Mesenchymal stem cell (in vitro differentiated cells and primary cell): ENCODE measurements around the gene IRAG1.

Experiments
- DNase-seq: peaks from one replicate; pipeline ENCODE4 v3.0.0-alpha.2; 2013
- H2AFZ ChIP-seq: one replicate; pipeline ENCODE4 v1.6.1; 2013; ENCODE audit warnings: low read depth, mild to moderate bottlenecking, control low read depth, inconsistent platforms, low read length, moderate library complexity
- H2AK5ac ChIP-seq: 2 replicates; pipeline ENCODE4 v1.6.1; 2013; ENCODE audit warnings: low read length, moderate library complexity, mild to moderate bottlenecking, inconsistent platforms; ENCODE audit not compliant: severe bottlenecking
- H2BK120ac ChIP-seq: one replicate; pipeline ENCODE4 v1.6.1; 2013; ENCODE audit warnings: low read depth, mild to moderate bottlenecking, inconsistent platforms, low read length, moderate library complexity
- H2BK12ac ChIP-seq, 2 experiments: one replicate each; pipeline ENCODE4 v1.6.1; 2013; ENCODE audit warnings: inconsistent platforms in 2 of 2, low read length in 2 of 2, mild to moderate bottlenecking in 2 of 2, moderate library complexity in 2 of 2, control low read depth in 1 of 2
- H2BK15ac ChIP-seq: one replicate; pipeline ENCODE4 v1.6.1; 2013; ENCODE audit warnings: mild to moderate bottlenecking, low read depth, inconsistent platforms; ENCODE audit not compliant: poor library complexity, severe bottlenecking
- H2BK5ac ChIP-seq: 2 replicates; pipeline ENCODE4 v1.6.1; 2013; ENCODE audit warnings: low read depth, mild to moderate bottlenecking, low read length, control low read depth, inconsistent platforms; ENCODE audit not compliant: poor library complexity, severe bottlenecking
- H3K14ac ChIP-seq, 2 experiments: one replicate each; pipeline ENCODE4 v1.6.1; 2013; ENCODE audit warnings: inconsistent platforms in 2 of 2, low read length in 2 of 2, control low read depth in 1 of 2, mild to moderate bottlenecking in 1 of 2, moderate library complexity in 1 of 2
- H3K18ac ChIP-seq, 2 experiments: one replicate each; pipeline ENCODE4 v1.6.1; 2013; ENCODE audit warnings: inconsistent platforms in 2 of 2, low read length in 2 of 2, control low read depth in 1 of 2, low read depth in 1 of 2, mild to moderate bottlenecking in 1 of 2
- H3K23ac ChIP-seq, 2 experiments: one replicate each; pipeline ENCODE4 v1.6.1; 2013; ENCODE audit warnings: inconsistent platforms in 2 of 2, low read length in 2 of 2, mild to moderate bottlenecking in 2 of 2, moderate library complexity in 2 of 2, control low read depth in 1 of 2
- H3K27ac ChIP-seq: 2 replicates; pipeline ENCODE4 v1.5.1; 2013; ENCODE audit warnings: mild to moderate bottlenecking, moderate library complexity, low read length, control low read depth, inconsistent platforms; ENCODE audit not compliant: poor library complexity, severe bottlenecking
- H3K27me3 ChIP-seq, 2 experiments: 2 replicates each; pipeline versions ENCODE4 v1.6.1 to v1.7.0; 2013; ENCODE audit warnings: low read length in 2 of 2, mild to moderate bottlenecking in 2 of 2, moderate library complexity in 2 of 2, control low read depth in 1 of 2, inconsistent platforms in 1 of 2; ENCODE audit not compliant: control insufficient read depth in 1 of 2, insufficient read depth in 1 of 2
- H3K36me3 ChIP-seq, 2 experiments: 2 replicates each; pipeline versions ENCODE4 v1.6.1 to v1.7.0; 2013; ENCODE audit warnings: low read length in 2 of 2, control low read depth in 1 of 2, inconsistent platforms in 1 of 2, low read depth in 1 of 2, mild to moderate bottlenecking in 1 of 2; ENCODE audit not compliant: insufficient read depth in 2 of 2, control insufficient read depth in 1 of 2
- H3K4ac ChIP-seq, 2 experiments: one replicate each; pipeline ENCODE4 v1.6.1; 2013; ENCODE audit warnings: inconsistent platforms in 2 of 2, low read length in 2 of 2, mild to moderate bottlenecking in 2 of 2, moderate library complexity in 2 of 2, control low read depth in 1 of 2, low read depth in 1 of 2
- H3K4me1 ChIP-seq: 2 replicates; pipeline ENCODE4 v1.6.1; 2013; ENCODE audit warnings: low read depth, low read length, control low read depth; ENCODE audit not compliant: control insufficient read depth, insufficient read depth
- H3K4me2 ChIP-seq: 2 replicates; pipeline ENCODE4 v1.6.1; 2013; ENCODE audit warnings: low read length, mild to moderate bottlenecking, inconsistent platforms; ENCODE audit not compliant: poor library complexity, severe bottlenecking
- H3K4me3 ChIP-seq, 2 experiments: 2 replicates each; pipeline versions ENCODE4 v1.5.1 to v1.7.0; 2013; ENCODE audit warnings: low read length in 2 of 2, mild to moderate bottlenecking in 2 of 2, control low read depth in 1 of 2, low read depth in 1 of 2; ENCODE audit not compliant: insufficient read depth in 1 of 2
- H3K79me1 ChIP-seq: replicated peaks from 2 replicates; pipeline ENCODE4 v1.6.1; 2013; ENCODE audit warnings: mild to moderate bottlenecking, control low read depth, low read length, inconsistent platforms; ENCODE audit not compliant: poor library complexity, severe bottlenecking
- H3K9ac ChIP-seq: 2 replicates; pipeline ENCODE4 v1.7.0; 2013; ENCODE audit warnings: mild to moderate bottlenecking, low read length, moderate library complexity
- H3K9me3 ChIP-seq: 2 replicates; pipeline ENCODE4 v1.7.0; 2013; ENCODE audit warnings: mild to moderate bottlenecking, low read length; ENCODE audit not compliant: control insufficient read depth
- H4K8ac ChIP-seq: one replicate; pipeline ENCODE4 v1.6.1; 2013; ENCODE audit warnings: inconsistent platforms, mild to moderate bottlenecking, low read length, moderate library complexity
- H4K91ac ChIP-seq: one replicate; pipeline ENCODE4 v1.6.1; 2013; ENCODE audit warnings: mild to moderate bottlenecking, low read length, inconsistent platforms
- WGBS: methylation state at CpG from one replicate; pipeline ENCODE4 v1.1.7; 2013; ENCODE audit warnings: mixed read lengths; 5-methylcytosine and 5-hydroxymethylcytosine counted together

The IRAG1 gene

GRCh38 chr11:10731064-10731680 lies 37.6 kb upstream of the IRAG1 start:
- Histone ChIP-seq H3K4me3 (no peak overlapping the region), H2AK5ac (no peak overlapping the region), H2BK12ac (peak overlapping the region in 1 of 2 experiments; percentile 25), H3K23ac (no peak overlapping the region), H3K9ac (no peak overlapping the region), H3K36me3 (no peaks in the 10 kb centered on the region), H3K14ac (no peak overlapping the region), H2AFZ (no peak overlapping the region), H4K8ac (no peak overlapping the region), H2BK120ac (no peak overlapping the region), H3K4me1 (peaks cover 10% of the 10 kb centered on the region), H3K9me3 (peaks cover 4% of the 10 kb centered on the region), H3K18ac (no peak overlapping the region), H3K27ac (no peak overlapping the region), H3K4me2 (no peak overlapping the region), H3K27me3 (no peaks in the 10 kb centered on the region), H4K91ac (no peak overlapping the region), H3K79me1 (no peaks in the 10 kb centered on the region), H3K4ac (no peak overlapping the region), H2BK5ac (no peak overlapping the region), H2BK15ac (no peak overlapping the region)
- DNase-seq, result no peak
- 100% methylated on average over 1 of the region's 3 CpGs for WGBS

DNA sequence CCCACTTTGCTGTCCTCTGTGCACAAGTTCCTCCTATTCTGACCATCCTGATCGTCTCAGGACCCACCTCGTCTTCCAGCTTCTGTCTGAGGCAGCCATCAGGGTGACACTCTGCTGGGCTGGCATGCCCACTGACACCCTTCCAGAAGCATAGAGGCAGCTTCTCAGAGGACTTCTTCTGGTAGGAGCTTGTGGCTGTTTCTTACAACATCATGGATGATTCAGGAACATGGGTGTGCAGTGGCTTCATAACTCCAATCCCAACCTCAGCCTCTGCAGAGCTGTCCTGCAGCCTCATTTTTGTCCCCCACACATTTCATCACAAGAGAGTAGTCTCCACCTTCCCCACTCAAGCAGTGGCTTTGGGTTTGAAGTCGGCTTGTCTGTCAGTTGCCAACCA lies 36.6 kb upstream of the IRAG1 start:
- H2AK5ac ChIP-seq, result no peak overlapping the region
- H2BK120ac ChIP-seq, result no peak overlapping the region
- no peak overlapping the region for H2BK5ac ChIP-seq
- H3K14ac ChIP-seq, result no peak overlapping the region
- H2BK12ac ChIP-seq, result no peak overlapping the region
- peaks cover 7% of the 10 kb centered on the region for H3K9me3 ChIP-seq
- H3K4me2 ChIP-seq, result no peak overlapping the region
- no peak overlapping the region for H4K8ac ChIP-seq
- H3K27ac ChIP-seq, result no peak overlapping the region
- H3K9ac ChIP-seq, result no peak overlapping the region
- H3K27me3 ChIP-seq, result no peaks in the 10 kb centered on the region
- H3K18ac ChIP-seq, result no peak overlapping the region
- no peak overlapping the region for H3K4me3 ChIP-seq
- 85% methylated on average over 3 of the region's 3 CpGs for WGBS
- no peak overlapping the region for H2BK15ac ChIP-seq
- H4K91ac ChIP-seq, result no peak overlapping the region
- no peaks in the 10 kb centered on the region for H3K79me1 ChIP-seq
- H3K4ac ChIP-seq, result no peak overlapping the region
- H2AFZ ChIP-seq, result no peak overlapping the region
- peaks cover 8% of the 10 kb centered on the region for H3K4me1 ChIP-seq
- H3K23ac ChIP-seq, result no peak overlapping the region
- DNase-seq, result peak; percentile 32
- H3K36me3 ChIP-seq, result no peaks in the 10 kb centered on the region

- H3K23ac ChIP-seq, result peak overlapping the region in 1 of 2 experiments; percentile 14
- H3K9me3 ChIP-seq, result peaks cover 10% of the 10 kb centered on the region
- peak overlapping the region; percentile 73 for H4K91ac ChIP-seq
- H3K4me2 ChIP-seq, result peak overlapping the region; percentile 71
- H2AK5ac ChIP-seq, result no peak overlapping the region
- H3K27me3 ChIP-seq, result no peaks in the 10 kb centered on the region
- peak overlapping the region in 1 of 2 experiments; percentile 94 for H3K14ac ChIP-seq
- H3K79me1 ChIP-seq, result no peaks in the 10 kb centered on the region
- H3K27ac ChIP-seq, result no peak overlapping the region
- H3K36me3 ChIP-seq, result no peaks in the 10 kb centered on the region
- H3K18ac ChIP-seq, result peak overlapping the region; percentile 78 to 95
- H2BK12ac ChIP-seq, result peak overlapping the region in 1 of 2 experiments; percentile 98
- peak overlapping the region; percentile 47 for H4K8ac ChIP-seq
- H2BK120ac ChIP-seq, result peak overlapping the region; percentile 2
- H3K4me1 ChIP-seq, result peaks cover 8% of the 10 kb centered on the region
- peak overlapping the region; percentile 84 to 92 for H3K4ac ChIP-seq
- DNase-seq, result peak; percentile 67
- no peak overlapping the region for H2BK15ac ChIP-seq
- peak overlapping the region in 1 of 2 experiments; percentile 51 for H3K4me3 ChIP-seq
- H3K9ac ChIP-seq, result peak overlapping the region; percentile 36
- H2AFZ ChIP-seq, result peak overlapping the region; percentile 36
- H2BK5ac ChIP-seq, result no peak overlapping the region
- WGBS, result 7% methylated on average over 18 of the region's 20 CpGs
Observed at GRCh38 chr11:10728789-10729472, 35.4 kb upstream of the IRAG1 start.

DNA sequence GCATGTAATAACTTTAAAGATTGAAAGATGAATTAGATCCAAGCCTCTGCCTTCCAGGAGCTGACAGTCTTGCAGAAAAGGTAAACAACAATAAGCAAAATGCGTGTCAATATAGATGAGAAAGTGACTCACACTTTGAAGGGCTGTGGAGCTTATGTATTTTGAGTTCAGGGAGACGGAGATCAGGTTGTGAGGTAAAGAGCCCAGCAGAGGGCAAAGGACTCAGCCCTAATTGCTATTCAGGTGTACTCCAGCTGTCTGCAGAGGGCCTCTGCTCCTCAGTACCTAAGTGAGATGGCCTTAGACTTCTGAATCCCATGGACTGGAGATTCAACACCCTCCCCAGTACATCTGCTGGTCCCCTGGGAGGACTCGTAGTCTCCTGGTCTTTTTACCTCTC lies 34.6 kb upstream of the IRAG1 start:
- Histone ChIP-seq H2BK120ac (no peak overlapping the region), H3K4ac (no peak overlapping the region), H3K9ac (no peak overlapping the region), H3K14ac (no peak overlapping the region), H3K4me3 (no peak overlapping the region), H3K36me3 (no peaks in the 10 kb centered on the region), H3K27ac (no peak overlapping the region), H3K79me1 (no peaks in the 10 kb centered on the region), H3K9me3 (peaks cover 10% of the 10 kb centered on the region), H3K18ac (no peak overlapping the region), H2AK5ac (no peak overlapping the region), H3K4me2 (no peak overlapping the region), H3K23ac (no peak overlapping the region), H4K91ac (no peak overlapping the region), H4K8ac (no peak overlapping the region), H2BK5ac (no peak overlapping the region), H2BK12ac (no peak overlapping the region), H3K4me1 (peaks cover 8% of the 10 kb centered on the region), H2BK15ac (no peak overlapping the region), H3K27me3 (no peaks in the 10 kb centered on the region), H2AFZ (no peak overlapping the region)
- WGBS, result 80% methylated on average over 3 of the region's 3 CpGs
- peak; percentile 41 for DNase-seq
